MM.1S (cell line): ENCODE measurements around the gene GPR62.

Source experiments
- DNase-seq: peaks from one replicate; pipeline ENCODE4 v3.0.0-alpha.2; 2015
- H2AFZ ChIP-seq: fragments of 300-600 bp; sonication (generic); 2 replicates; pipeline ENCODE4 v1.6.0; 2016; ENCODE audit warnings: antibody characterized with exemption, low read length
- H3F3A ChIP-seq: fragments of 300-600 bp; sonication (generic); 2 replicates; pipeline ENCODE4 v1.6.1; 2016; ENCODE audit warnings: mild to moderate bottlenecking, antibody characterized with exemption, low read length, moderate library complexity, mixed read lengths; ENCODE audit not compliant: insufficient read depth
- H3K27ac ChIP-seq: fragments of 300-600 bp; sonication (generic); 2 replicates; pipeline ENCODE4 v1.5.1; 2016; ENCODE audit warnings: mild to moderate bottlenecking, low read length
- H3K27me3 ChIP-seq: fragments of 300-600 bp; sonication (generic); replicated peaks from 2 replicates; pipeline ENCODE4 v1.6.0; 2016; ENCODE audit warnings: low read length; ENCODE audit not compliant: insufficient read depth
- H3K36me3 ChIP-seq: fragments of 300-600 bp; sonication (generic); replicated peaks from 2 replicates; pipeline ENCODE4 v1.6.1; 2016; ENCODE audit warnings: mild to moderate bottlenecking, low read length, mixed read lengths; ENCODE audit not compliant: insufficient read depth
- H3K4me1 ChIP-seq: fragments of 300-600 bp; sonication (generic); 2 replicates; pipeline ENCODE4 v1.6.1; 2016; ENCODE audit warnings: low read length, mixed read lengths
- H3K4me2 ChIP-seq: fragments of 300-600 bp; sonication (generic); 2 replicates; pipeline ENCODE4 v1.6.0; 2016; ENCODE audit warnings: low read depth, low read length
- H3K4me3 ChIP-seq: fragments of 300-600 bp; sonication (generic); 2 replicates; pipeline ENCODE4 v1.5.1; 2016; ENCODE audit warnings: low read length, mixed read lengths
- H3K79me2 ChIP-seq: fragments of 300-600 bp; sonication (generic); 2 replicates; pipeline ENCODE4 v1.6.1; 2016; ENCODE audit warnings: mixed run types, low read length, mixed read lengths
- H3K9ac ChIP-seq: fragments of 300-600 bp; sonication (generic); 2 replicates; pipeline ENCODE4 v1.6.1; 2016; ENCODE audit warnings: low read length, mixed read lengths
- H3K9me2 ChIP-seq: fragments of 300-600 bp; sonication (generic); replicated peaks from 2 replicates; pipeline ENCODE4 v1.6.1; 2016; ENCODE audit warnings: mild to moderate bottlenecking, low read length, mixed read lengths; ENCODE audit not compliant: insufficient read depth
- H3K9me3 ChIP-seq: fragments of 300-600 bp; sonication (generic); replicated peaks from 2 replicates; pipeline ENCODE4 v1.6.1; 2016; ENCODE audit warnings: mild to moderate bottlenecking, low read length, mixed read lengths; ENCODE audit not compliant: insufficient read depth
- H4K20me1 ChIP-seq: fragments of 300-600 bp; sonication (generic); 2 replicates; pipeline ENCODE4 v1.6.1; 2016; ENCODE audit warnings: mild to moderate bottlenecking, low read length, moderate library complexity, mixed read lengths; ENCODE audit not compliant: insufficient read depth
- CTCF ChIP-seq: fragments of 300-600 bp; sonication (generic); IDR thresholded peaks from 2 replicates; pipeline ENCODE4 v1.5.1; 2016; ENCODE audit warnings: antibody characterized with exemption, low read length, mixed read lengths
- EZH2 ChIP-seq: fragments of 300-600 bp; sonication (generic); optimal IDR thresholded peaks from 2 replicates; pipeline ENCODE3; 2017; ENCODE audit warnings: low read depth, mild to moderate bottlenecking, antibody characterized with exemption, low read length, mixed read lengths
- EZH2phosphoT487 ChIP-seq: fragments of 300-600 bp; sonication (generic); IDR thresholded peaks from 2 replicates; pipeline ENCODE4 v1.6.1; 2018; ENCODE audit warnings: antibody characterized with exemption, low read length

Gene GPR62

DNA sequence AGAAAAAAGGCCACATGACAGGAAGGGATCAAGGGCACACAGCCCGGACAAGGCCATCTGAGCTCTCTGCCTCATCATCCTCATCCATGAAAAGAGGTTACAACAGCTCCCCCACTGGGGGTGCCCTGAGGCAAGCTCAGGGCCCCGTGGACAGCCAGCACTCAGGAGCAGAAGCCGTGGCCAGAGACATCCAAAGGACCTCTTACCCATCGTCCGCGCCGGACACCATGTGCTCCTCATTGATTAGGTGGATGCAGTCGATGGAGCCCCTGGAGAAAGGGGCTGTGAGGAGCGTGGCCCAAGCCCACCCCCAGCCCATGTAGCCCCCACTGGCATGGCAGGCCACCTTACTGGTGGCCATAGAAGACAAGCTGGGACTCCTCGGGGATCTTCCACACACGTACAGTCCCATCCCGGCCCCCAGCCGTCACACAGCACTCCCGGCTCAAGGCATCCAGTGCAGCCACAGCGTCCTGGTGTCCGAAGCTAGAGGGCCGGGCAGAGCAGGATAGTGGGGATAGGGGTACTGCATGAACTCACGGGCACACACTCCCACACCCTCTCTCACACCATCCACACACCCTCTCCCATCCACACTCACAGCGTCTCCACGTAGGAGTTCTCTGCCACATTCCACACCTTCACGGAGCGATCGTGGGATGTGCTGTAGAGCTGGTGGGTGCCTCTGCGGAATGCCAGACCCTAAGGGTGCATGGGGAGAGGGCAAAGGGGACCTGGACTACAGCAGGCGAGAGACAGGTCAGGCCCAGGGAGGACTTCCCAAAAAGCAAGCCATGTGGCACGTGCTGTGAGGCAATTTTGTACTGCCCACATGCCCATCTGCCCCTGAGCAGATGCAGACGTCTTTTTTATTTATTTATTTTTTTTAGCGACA, 19.9 kb upstream of the GPR62 start:
- Histone ChIP-seq H3K36me3 (peaks cover 5% of the 10 kb centered on the region; the same call in 1 of the 2 replicates), H2AFZ (no peak overlapping the region), H3K27me3 (no peaks in the 10 kb centered on the region), H4K20me1 (0 out of 2 replicates have a peak, but pooled peaks cover 2% of the 10 kb centered on the region), H3K27ac (no peak overlapping the region), H3F3A (no peaks in the 10 kb centered on the region), H3K4me3 (no peak overlapping the region), H3K79me2 (peaks cover 29% of the 10 kb centered on the region), H3K9me2 (no peaks in the 10 kb centered on the region), H3K4me1 (peaks cover 2% of the 10 kb centered on the region; the same call in 1 of the 2 replicates), H3K9ac (no peak overlapping the region), H3K4me2 (no peak overlapping the region), H3K9me3 (no peaks in the 10 kb centered on the region)
- DNase-seq = no peak
- TF ChIP-seq EZH2 = no peak
- no peak for TF ChIP-seq CTCF
- no peak for TF ChIP-seq EZH2phosphoT487

- Histone ChIP-seq H4K20me1 (0 out of 2 replicates have a peak, but pooled peaks cover 2% of the 10 kb centered on the region), H3F3A (no peaks in the 10 kb centered on the region), H3K9me3 (no peaks in the 10 kb centered on the region), H3K27ac (no peak overlapping the region), H3K36me3 (peaks cover 5% of the 10 kb centered on the region; the same call in 1 of the 2 replicates), H3K79me2 (peaks cover 38% of the 10 kb centered on the region), H3K4me1 (peaks cover 10% of the 10 kb centered on the region), H3K4me2 (no peak overlapping the region), H3K9me2 (no peaks in the 10 kb centered on the region), H2AFZ (no peak overlapping the region), H3K4me3 (no peak overlapping the region), H3K27me3 (no peaks in the 10 kb centered on the region), H3K9ac (no peak overlapping the region)
- TF ChIP-seq EZH2phosphoT487 = no peak
- TF ChIP-seq CTCF = no peak
- TF ChIP-seq EZH2 = no peak
- no peak for DNase-seq
These were observed 19.1 kb upstream of the GPR62 start for GRCh38 chr3:51935886-51936755.

GRCh38 chr3:51937014-51937413, 18.2 kb upstream of the GPR62 start:
- H3K27me3 ChIP-seq = no peaks in the 10 kb centered on the region
- H3K27ac ChIP-seq = no peak overlapping the region
- no peak overlapping the region for H2AFZ ChIP-seq
- no peak overlapping the region for H3K4me3 ChIP-seq
- H3K4me1 ChIP-seq = peaks cover 10% of the 10 kb centered on the region
- TF ChIP-seq EZH2phosphoT487 (no peak), EZH2 (no peak), CTCF (no peak)
- H3K9ac ChIP-seq = no peak overlapping the region
- peaks cover 5% of the 10 kb centered on the region; the same call in 1 of the 2 replicates for H3K36me3 ChIP-seq
- DNase-seq = no peak
- no peak overlapping the region for H3K4me2 ChIP-seq
- peaks cover 44% of the 10 kb centered on the region for H3K79me2 ChIP-seq
- H3K9me3 ChIP-seq = no peaks in the 10 kb centered on the region
- H4K20me1 ChIP-seq = 0 out of 2 replicates have a peak, but pooled peaks cover 2% of the 10 kb centered on the region
- H3F3A ChIP-seq = no peaks in the 10 kb centered on the region
- no peaks in the 10 kb centered on the region for H3K9me2 ChIP-seq
